Activated gamma-delta T cell (primary cell): ENCODE results near the gene SYNE1.
"Not testable (repeated sequence)": the region's sequence is repeated elsewhere in the genome, so short reads cannot be mapped to it uniquely, and the experiment has no call there.

ENCODE experiments used
- DNase-seq: peaks from one replicate; lab custom pipeline; 2025; lab: John Stamatoyannopoulos, UW

Gene SYNE1

DNA sequence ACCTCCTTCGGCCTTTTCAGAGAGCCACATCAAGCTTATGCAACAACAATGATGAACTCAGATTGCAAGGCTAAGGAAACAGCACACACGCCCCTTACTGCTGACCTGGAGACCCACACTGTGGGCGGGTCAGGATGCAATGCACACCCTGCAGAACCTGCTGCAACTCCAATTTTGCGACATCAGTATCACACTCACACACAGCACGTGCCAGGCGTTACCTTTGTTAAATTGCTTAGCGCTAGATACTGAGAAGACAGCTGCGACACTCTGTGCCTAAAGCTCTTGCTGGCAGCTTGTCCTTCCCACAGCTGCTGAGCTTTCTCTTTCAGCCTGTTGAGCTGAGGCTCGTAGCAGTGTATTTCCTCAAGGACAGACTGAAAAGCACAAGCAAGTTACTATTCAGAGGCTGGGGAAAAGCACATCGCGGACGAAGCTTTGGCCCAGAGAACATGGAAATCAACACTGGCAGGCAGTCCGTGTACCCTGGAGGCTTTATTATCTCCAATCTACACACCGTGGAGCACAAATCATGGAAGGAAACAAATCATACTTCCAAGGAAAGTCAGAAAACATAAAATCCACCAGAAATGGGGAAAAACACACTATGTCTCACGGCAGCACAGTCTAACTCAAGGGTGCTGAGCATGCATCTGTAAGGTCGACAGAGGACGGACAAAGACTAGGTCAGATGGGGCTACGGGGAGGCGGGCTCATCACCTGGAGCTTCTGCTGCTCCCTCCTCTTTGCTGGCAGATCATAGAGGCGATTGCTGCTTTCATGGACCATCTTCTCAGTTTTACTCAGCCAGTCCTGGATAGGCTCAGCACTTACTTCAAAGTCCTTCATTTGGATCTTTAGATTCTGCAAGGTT is 268.2 kb downstream of the SYNE1 start:
- no peak for DNase-seq

DNA sequence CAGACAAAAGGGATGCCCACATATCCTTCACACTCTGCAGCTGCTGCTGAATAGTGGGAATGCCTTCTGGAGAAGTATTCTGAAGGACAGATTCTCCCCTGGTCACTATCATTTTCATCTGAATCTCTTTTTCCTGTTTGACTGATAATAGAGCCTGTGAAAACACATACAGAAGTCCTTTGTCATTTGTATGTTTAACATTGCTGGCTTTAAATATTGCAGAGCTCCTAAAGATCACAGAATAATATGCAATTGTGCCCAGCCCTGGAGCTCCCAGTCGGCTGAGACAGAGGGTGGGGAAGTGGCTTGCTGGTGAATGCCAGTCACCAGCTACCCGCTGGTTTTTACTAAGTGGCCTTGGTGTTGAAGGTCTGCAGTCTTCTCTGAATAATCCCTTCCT is 272.3 kb downstream of the SYNE1 start:
- DNase-seq: no peak

DNA sequence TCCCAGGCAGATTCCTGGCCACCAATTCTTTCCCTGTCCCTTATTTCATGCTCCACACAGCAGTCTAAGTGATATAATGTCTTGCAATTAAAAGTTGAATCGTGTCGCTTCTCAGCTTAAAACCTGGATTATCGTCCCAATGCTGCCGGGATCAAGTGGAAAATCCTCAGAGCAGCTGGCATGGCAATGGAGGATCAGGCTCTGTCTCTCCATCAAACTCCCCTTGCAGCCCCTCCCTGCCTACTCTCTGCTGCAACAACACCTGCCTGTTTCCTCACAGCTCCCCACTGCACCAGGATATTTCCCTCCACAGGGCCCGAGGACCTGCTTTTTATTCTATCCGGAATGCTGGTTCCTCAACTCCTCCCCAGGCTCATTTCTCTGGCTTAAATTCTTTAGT is 277.1 kb downstream of the SYNE1 start:
- no peak for DNase-seq

DNA sequence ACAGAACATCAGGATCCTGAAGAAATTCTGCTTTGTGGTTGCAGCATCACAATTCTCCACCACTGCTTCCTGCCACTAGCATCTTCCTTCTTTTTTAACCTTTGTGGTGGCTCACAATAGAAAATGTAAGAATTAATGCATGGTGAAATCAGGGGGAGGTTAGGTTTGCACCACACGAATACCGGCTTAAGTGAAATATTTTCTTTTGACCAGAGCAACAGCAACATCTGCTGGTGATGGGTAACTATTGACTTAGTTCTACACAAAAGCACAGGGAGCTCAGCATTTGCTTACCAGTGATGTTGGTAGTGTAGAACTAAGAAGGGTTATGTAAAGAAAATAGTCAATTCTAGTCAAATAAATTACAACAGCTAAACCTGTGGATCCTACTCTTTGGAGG is 280.5 kb downstream of the SYNE1 start:
- no peak for DNase-seq

DNA sequence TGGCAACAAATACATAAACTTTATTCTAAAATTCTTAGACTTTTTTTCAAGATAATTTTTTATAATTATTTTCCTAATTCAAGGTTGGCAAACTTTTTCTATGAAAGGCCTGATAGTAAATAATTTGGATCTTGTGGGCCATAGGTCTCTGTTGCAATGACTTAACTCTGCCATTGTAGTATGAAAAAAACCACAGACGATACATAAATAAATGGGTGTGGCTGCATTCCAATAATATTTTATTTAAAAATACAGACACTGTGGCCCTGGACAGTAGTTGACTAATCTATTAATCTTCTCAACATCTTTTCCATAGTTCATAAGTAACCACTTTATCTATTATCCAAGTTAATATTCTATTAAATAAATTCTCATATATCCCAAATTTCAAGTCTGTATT is 281.1 kb downstream of the SYNE1 start:
- DNase-seq: no peak

DNA sequence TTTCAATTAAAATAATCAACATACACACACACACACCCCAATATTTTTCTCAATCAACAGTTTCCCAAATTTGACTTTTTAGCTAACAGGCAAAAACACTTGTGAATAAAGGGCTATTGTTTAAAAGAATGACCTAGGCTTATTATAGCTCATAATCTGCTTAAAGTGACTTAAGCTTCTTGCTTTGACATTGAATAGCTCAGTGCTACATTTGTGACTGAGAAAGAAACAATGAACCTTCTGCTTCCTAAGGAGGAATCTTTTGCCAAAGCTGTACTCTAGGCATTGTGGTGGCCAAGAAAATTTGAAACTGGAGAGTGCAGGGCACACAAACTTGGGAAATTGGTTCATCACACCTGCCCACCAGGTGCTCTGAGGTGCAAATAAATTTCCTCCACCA is 282.0 kb downstream of the SYNE1 start:
- no peak for DNase-seq

DNA sequence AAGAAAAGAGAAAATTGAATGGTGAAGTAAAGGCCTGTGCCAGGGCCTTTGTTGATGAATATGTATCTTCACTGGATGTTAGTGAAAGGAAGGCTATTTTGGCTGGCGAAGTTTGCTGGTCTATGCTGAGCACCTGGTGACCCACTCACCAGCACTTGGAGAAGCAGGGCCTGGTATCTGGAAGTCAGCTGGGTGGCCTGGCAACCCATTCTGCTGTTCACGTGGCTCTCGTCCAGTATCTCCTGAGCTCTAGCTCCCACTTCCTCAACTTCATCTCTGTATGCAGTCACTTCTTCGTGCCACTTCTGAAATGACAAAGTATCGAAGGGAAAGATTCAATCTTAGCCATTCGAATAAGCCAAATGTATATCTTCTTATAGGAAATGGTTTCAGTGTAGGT is 283.7 kb downstream of the SYNE1 start:
- no peak for DNase-seq

DNA sequence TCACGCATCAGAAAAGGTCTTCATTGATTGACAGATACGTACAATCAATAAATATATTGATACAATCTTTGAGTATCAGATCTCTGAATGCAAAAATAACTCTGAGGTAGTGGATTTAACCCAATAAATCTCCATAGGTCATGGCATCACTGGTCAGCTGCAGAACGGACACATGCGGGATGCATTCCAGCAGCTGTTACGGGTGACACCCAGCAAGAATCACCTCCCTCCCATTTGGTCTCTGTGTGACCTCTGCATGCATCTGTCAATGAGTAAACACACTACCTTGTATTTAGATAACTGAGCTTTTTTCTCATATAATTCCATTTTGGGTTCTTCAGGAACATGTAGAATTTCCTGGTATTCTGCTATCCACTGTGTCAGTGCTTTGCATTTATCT is 285.4 kb downstream of the SYNE1 start:
- no peak for DNase-seq

DNA sequence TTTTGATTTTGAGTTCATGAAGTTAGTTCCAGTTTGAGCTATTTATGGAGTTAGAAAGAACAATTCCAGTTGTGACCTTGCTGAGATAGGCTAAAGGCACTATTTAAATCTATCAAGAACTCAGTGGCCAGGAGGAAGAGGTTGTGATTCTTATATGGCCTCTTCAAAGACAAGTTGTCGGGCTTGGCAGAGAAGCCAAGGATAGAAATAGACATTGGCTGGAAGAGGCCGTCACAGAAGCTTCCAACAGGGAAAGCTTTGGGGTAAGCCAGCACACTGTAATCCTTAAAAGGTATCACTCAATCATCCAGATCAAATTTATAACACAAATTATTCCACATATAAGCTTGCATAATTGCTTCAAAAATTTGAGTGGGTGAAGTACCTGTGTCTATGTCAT is 286.1 kb downstream of the SYNE1 start:
- DNase-seq: no peak

DNA sequence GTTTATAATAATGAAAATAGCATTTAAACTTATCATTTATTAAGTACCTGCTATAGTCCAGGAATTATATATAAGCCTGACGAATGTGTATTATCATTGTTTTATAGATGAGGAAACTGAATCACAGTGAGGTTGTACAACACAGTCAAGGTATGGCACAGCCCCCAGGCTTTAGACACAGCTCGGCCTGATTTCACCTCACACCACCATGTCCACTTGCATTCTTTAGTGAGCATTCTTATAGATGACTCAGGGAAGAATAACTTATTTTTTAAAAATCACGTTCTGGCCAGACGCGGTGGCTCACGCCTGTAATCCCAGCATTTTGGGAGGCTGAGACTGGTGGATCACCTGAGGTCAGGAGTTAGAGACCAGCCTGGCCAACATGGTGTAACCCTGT is 289.0 kb downstream of the SYNE1 start:
- DNase-seq: no peak

DNA sequence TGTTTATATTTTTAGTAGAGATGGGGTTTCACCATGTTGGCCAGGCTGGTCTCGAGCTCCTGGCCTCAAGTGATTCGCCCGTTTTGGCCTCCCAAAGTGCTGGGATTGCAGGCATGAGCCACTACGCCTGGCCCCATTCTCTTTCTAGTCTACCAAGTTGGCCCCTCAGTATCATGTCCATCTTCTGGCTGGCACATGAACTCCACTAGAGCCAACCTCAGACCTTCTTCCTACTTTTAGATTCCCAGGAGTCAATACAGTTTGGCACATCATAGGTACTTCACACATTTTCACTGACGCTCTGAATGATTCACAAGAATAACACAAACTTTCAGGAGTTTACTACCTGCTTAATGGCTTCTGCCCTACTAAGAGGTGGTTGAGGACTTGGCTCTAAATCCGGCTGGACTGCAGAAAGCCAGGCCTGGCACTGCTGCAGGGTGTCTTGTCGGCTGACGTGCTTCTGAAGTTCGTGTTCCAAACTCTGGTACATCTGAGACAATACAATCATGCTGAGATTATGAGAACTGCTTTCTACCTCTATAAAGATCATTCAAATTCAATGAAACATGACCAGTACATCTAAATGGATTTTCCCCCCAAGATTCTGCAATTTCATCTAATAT is 293.3 kb downstream of the SYNE1 start:
- no peak for DNase-seq

DNA sequence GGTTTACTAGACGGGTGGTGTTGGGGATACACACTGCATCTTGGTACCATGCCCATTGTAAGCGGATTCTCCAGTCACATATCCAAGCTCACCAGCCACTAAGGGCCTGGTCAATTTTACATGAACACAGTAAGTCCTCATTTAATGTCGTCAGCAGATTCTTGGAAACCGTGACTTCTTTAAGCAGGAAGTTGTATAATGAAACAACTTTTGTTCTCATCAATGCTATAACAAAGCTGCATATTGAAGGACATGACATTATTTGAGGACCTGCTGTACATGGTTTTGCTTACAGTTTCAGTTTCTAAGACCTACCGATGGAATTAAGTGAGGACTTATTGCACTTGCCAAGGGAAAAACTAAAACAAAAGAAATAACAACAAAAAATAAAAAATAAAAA is 295.6 kb downstream of the SYNE1 start:
- DNase-seq: no peak

DNA sequence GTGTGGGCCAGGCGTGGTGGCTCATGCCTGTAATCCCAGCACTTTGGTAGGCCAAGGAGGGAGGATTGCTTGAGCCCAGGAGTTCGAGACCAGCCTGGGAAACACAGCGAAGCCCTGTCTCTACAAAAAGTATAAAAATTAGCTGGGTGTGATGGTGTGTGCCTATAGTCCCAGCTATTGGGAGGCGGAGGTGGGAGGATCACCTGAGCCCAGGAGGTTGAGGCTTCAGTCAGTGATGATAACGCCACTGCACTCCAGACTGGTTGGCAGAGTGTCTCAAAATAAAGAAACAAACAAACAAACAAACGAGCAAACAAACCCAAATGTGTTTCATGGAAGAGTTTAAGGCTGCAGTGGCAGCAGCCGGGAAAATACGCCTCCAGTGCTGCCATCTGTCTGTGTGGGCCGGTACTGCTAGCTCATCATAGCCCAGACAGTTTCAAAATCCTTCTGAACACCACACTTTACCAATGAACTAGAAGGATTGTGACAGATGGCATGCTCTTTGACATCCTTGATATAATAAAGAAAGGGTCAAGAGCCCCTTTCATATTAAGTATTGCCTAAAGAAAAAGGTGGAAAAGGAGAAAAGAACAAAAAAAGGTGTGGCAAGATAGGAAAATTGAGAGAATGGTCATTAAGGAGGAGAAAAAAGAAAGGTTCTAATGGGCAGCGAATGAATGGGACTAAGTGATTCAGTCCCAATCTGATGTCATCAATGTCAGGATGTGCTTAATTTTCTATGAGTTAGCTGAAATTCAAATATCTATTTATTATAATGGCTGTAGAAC is 298.6 kb downstream of the SYNE1 start:
- DNase-seq: no peak

DNA sequence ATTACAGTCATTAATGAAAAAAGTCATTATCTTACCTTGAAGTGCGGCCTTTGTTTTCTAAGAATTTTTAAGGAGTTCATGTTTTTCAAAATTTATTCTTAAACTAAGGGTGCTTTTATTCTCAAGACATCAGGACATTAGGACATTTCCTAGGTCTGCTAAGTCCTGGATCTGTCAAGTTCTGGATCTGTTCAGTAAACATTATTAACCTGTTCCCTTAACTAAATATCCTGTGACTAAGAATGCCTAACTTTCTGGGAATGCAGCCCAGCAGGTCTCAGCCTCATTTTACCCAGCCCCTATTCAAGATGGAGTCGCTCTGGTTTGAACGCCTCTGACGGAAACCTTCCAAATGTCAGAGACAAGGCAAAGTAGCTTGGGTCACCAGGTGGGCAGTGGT is 302.6 kb downstream of the SYNE1 start:
- DNase-seq: no peak

DNA sequence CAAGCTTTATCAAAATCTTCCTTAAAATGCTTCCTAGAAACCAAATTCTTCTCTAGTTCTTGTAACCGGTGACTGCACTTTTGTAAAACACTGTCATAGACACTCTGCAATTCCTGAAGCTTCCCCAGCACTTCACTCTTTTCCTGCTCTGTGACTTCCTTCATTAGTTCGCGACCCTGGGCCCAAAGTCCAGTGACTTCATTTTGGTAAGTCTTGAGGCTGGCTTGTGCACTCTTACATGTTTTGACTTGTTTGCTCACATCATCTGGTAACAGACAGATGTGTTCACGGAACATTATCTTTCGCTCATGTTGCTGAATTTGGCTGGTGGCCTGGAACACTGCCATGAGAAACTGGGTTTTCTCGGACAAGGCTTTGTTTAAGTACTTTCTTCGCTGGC is 306.2 kb downstream of the SYNE1 start:
- DNase-seq: no peak

DNA sequence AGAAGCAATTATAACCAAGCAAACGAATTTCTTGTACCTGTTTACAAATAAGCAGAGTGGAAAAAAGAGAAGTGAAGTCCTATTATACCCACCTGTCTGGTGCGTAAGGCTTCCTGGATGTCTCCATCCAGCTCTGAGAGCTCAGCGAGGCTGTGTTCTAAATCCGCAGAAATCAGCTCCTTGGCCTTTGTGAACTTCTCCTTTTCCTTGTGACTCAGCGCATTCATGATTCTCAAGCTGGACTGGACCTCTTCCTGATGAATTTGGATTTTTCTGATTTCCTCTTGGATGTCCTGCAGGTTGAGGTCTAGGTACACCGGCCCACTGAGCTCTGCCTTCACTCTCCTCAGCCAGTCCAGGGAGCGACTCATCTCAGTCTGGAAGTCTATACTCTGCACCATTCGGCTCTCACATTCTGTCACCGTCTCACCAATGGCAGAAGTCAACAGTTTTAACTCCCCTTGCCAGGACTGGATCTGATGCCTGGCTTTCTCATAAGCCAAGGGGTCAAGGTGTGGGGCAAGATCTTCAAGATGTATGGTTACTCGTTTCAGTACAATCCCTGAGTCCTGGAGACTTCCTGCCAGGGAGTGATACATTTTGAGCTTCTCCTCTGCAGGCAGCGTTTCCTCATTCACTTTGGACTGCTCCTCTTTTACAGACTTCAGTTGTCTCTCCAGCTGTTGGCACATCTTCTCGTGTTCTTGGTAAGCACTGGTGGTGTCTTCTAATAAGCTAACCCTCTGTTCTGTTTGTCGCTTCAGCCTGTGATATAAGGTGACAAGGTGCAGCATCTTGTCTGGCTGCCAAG is 307.3 kb downstream of the SYNE1 start:
- DNase-seq: no peak

DNA sequence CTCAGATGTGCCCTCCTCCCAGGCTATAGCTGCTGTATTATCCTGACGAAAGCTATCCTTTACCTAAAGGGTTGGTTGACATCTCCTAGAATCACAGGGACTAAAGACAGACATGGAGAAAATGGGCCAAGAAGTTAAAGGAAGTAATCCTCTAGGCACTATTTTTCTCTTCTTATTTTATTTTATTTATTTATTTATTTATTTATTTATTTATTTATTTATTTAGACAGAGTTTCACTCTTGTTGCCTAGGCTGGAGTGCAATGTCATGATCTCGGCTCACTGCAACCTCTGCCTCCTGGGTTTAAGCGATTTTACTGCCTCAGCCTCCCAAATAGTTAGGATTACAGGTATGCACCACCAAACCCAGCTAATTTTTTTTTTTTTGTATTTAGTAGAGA is 309.0 kb downstream of the SYNE1 start:
- DNase-seq: not testable (repeated sequence)

DNA sequence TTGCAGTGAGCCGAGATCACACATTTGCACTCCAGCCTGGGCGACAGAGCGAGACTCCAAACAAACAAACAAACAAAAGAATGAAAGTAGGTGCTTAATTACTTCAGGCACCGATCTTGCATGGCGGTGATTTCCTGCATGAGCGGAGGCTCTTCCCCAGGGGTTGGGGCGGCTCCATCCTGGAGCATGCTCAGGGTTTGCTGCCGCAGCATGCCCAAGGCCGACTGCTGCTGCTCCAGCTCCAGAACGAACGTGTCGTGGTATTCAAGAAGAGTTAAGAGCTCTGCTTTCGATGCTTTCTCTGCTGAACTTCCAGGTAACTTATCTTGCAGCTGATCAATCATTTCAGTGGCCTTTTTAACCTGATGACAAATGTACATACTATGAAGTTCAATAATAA is 313.8 kb downstream of the SYNE1 start:
- DNase-seq: no peak

DNA sequence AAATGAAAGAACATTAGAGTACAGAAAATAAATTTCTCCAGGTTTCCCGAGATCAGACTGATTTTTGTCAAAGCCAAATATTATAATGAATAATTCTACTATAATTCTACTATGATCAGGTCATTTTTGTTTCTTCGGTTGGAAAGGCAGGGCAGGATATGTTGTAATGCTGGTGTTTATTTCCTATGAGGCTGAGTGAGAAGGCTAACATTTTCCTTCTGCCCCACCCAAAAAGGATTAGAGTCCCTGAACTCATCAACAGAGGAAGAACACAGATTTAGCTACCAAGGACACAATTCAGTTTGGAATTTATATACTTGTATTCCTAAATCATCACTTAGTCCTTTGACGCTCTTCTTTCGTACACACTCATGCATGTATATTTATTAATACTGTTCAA is 318.9 kb downstream of the SYNE1 start:
- no peak for DNase-seq

DNA sequence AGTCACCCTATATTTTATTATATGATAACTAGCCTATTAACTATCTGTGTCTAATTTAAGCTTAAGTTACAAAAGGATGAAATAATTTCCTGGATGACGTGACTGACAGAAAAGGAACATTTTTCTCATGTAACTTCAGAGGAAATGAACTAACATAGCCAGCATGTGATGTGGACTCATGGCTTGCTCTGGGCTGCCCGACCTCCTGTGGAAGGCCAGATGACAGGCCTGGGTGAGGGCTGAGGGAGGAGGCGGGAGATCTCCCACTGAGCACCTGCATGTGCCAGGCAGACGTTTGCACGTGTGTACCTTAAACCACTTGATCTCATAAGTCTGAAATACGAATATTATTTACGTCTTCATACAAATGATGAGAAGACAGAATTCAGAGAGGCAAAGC is 321.1 kb downstream of the SYNE1 start:
- DNase-seq: no peak

DNA sequence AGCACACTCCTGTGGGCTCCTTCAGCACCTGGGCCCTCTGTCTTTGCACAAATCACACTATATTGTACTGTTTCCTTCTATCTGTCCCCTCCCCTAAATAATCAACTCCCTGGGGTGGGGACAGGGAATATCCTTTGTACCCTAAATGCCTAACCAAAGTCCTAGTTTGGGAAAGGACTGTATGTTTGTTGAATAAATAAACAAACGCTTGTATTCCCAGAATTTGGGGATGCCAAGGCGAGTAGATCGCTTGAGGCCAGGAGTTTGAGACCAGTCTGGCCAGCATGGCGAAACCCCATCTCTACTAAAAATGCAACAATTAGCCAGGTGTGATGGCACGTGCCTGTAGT is 322.7 kb downstream of the SYNE1 start:
- DNase-seq: no peak
